Activated naive CD8-positive, alpha-beta T cell treated with anti-CD3 and anti-CD28 coated beads for 36 hours (primary cell): ENCODE results near the gene ATF7. TPM values are rescaled to one million over a fixed set of nuclear protein-coding genes. Genes with fewer than 3 reads are reported as not detected.

Experiments
- DNase-seq: peaks from one replicate; pipeline ENCODE4 v3.0.0; 2021
- H3K27ac Mint-ChIP-seq: one replicate; pipeline ENCODE4 v1.8.0; 2022; ENCODE audit warnings: mild to moderate bottlenecking, moderate library complexity, mixed read lengths
- H3K27me3 Mint-ChIP-seq: one replicate; pipeline ENCODE4 v1.8.0; 2022; ENCODE audit warnings: mild to moderate bottlenecking, mixed read lengths
- H3K36me3 Mint-ChIP-seq: one replicate; pipeline ENCODE4 v1.8.0; 2021; ENCODE audit warnings: mild to moderate bottlenecking, mixed read lengths
- H3K4me1 Mint-ChIP-seq: one replicate; pipeline ENCODE4 v1.8.0; 2021; ENCODE audit warnings: mixed read lengths
- H3K4me3 Mint-ChIP-seq: one replicate; pipeline ENCODE4 v1.8.0; 2022; ENCODE audit warnings: mild to moderate bottlenecking, moderate library complexity, mixed read lengths
- H3K9me3 Mint-ChIP-seq: one replicate; pipeline ENCODE4 v1.8.0; 2022; ENCODE audit warnings: mixed read lengths
- total RNA-seq, 2 experiments: library from RNA; stranded (reverse); gene quantifications; one replicate each; pipeline ENCODE4 v1.2.3, GENCODE V29; 2021

ATF7 gene
- total RNA-seq, 2 experiments from 2014 or later = 22.8 to 23.6 TPM

GRCh38 chr12:53478865-53479264 lies 147.3 kb downstream of the ATF7 start:
- no peaks in the 10 kb centered on the region for H3K27me3 Mint-ChIP-seq
- no peak overlapping the region for H3K4me3 Mint-ChIP-seq
- DNase-seq = no peak
- H3K27ac Mint-ChIP-seq = peak overlapping the region; percentile 69
- H3K4me1 Mint-ChIP-seq = peaks cover 45% of the 10 kb centered on the region
- no peaks in the 10 kb centered on the region for H3K9me3 Mint-ChIP-seq
- H3K36me3 Mint-ChIP-seq = peaks cover 41% of the 10 kb centered on the region

GRCh38 chr12:53476769-53477209 lies 149.4 kb downstream of the ATF7 start:
- no peaks in the 10 kb centered on the region for H3K9me3 Mint-ChIP-seq
- DNase-seq = no peak
- H3K4me3 Mint-ChIP-seq = no peak overlapping the region
- H3K27ac Mint-ChIP-seq = peak overlapping the region; percentile 42
- peaks cover 45% of the 10 kb centered on the region for H3K36me3 Mint-ChIP-seq
- H3K4me1 Mint-ChIP-seq = peaks cover 60% of the 10 kb centered on the region
- H3K27me3 Mint-ChIP-seq = no peaks in the 10 kb centered on the region

- Mint-ChIP-seq H3K36me3 (peaks cover 51% of the 10 kb centered on the region), H3K27ac (peak overlapping the region; percentile 85), H3K9me3 (no peaks in the 10 kb centered on the region), H3K4me1 (peaks cover 67% of the 10 kb centered on the region), H3K4me3 (peak overlapping the region; percentile 47), H3K27me3 (no peaks in the 10 kb centered on the region)
- DNase-seq = no peak
Measured at GRCh38 chr12:53474819-53475218, 151.4 kb downstream of the ATF7 start.

GRCh38 chr12:53474077-53474476 lies 152.1 kb downstream of the ATF7 start:
- H3K4me3 Mint-ChIP-seq = peak overlapping the region; percentile 29
- no peak for DNase-seq
- H3K27ac Mint-ChIP-seq = peak overlapping the region; percentile 85
- no peaks in the 10 kb centered on the region for H3K9me3 Mint-ChIP-seq
- H3K27me3 Mint-ChIP-seq = no peaks in the 10 kb centered on the region
- H3K4me1 Mint-ChIP-seq = peaks cover 65% of the 10 kb centered on the region
- peaks cover 45% of the 10 kb centered on the region for H3K36me3 Mint-ChIP-seq

GRCh38 chr12:53472056-53472582 lies 154.1 kb downstream of the ATF7 start:
- H3K4me3 Mint-ChIP-seq = no peak overlapping the region
- no peak for DNase-seq
- H3K4me1 Mint-ChIP-seq = peaks cover 62% of the 10 kb centered on the region
- H3K27me3 Mint-ChIP-seq = no peaks in the 10 kb centered on the region
- peak overlapping the region; percentile 54 for H3K27ac Mint-ChIP-seq
- no peaks in the 10 kb centered on the region for H3K9me3 Mint-ChIP-seq
- peaks cover 52% of the 10 kb centered on the region for H3K36me3 Mint-ChIP-seq

- Mint-ChIP-seq H3K27me3 (no peaks in the 10 kb centered on the region), H3K36me3 (peaks cover 49% of the 10 kb centered on the region), H3K27ac (peak overlapping the region; percentile 30), H3K4me1 (peaks cover 40% of the 10 kb centered on the region), H3K9me3 (no peaks in the 10 kb centered on the region), H3K4me3 (no peak overlapping the region)
- no peak for DNase-seq
Measured at GRCh38 chr12:53468282-53468681, 157.9 kb downstream of the ATF7 start.

GRCh38 chr12:53467880-53468279 lies 158.3 kb downstream of the ATF7 start:
- Mint-ChIP-seq H3K9me3 (no peaks in the 10 kb centered on the region), H3K27ac (no peak overlapping the region), H3K36me3 (peaks cover 52% of the 10 kb centered on the region), H3K4me3 (no peak overlapping the region), H3K27me3 (no peaks in the 10 kb centered on the region), H3K4me1 (peaks cover 42% of the 10 kb centered on the region)
- no peak for DNase-seq

- Mint-ChIP-seq H3K4me3 (no peak overlapping the region), H3K27ac (no peak overlapping the region), H3K36me3 (peaks cover 52% of the 10 kb centered on the region), H3K27me3 (no peaks in the 10 kb centered on the region), H3K4me1 (peaks cover 41% of the 10 kb centered on the region), H3K9me3 (no peaks in the 10 kb centered on the region)
- no peak for DNase-seq
Measured at GRCh38 chr12:53467082-53467481, 159.1 kb downstream of the ATF7 start.

GRCh38 chr12:53466640-53467039 lies 159.5 kb downstream of the ATF7 start:
- DNase-seq = no peak
- Mint-ChIP-seq H3K27me3 (no peaks in the 10 kb centered on the region), H3K27ac (no peak overlapping the region), H3K9me3 (no peaks in the 10 kb centered on the region), H3K4me1 (peaks cover 40% of the 10 kb centered on the region), H3K36me3 (peaks cover 48% of the 10 kb centered on the region), H3K4me3 (no peak overlapping the region)

GRCh38 chr12:53465679-53466078 lies 160.5 kb downstream of the ATF7 start:
- H3K27ac Mint-ChIP-seq = no peak overlapping the region
- DNase-seq = no peak
- no peaks in the 10 kb centered on the region for H3K9me3 Mint-ChIP-seq
- peaks cover 49% of the 10 kb centered on the region for H3K36me3 Mint-ChIP-seq
- peaks cover 41% of the 10 kb centered on the region for H3K4me1 Mint-ChIP-seq
- no peaks in the 10 kb centered on the region for H3K27me3 Mint-ChIP-seq
- H3K4me3 Mint-ChIP-seq = no peak overlapping the region

- H3K4me3 Mint-ChIP-seq = no peak overlapping the region
- peaks cover 55% of the 10 kb centered on the region for H3K36me3 Mint-ChIP-seq
- no peak for DNase-seq
- peak overlapping the region; percentile 56 for H3K27ac Mint-ChIP-seq
- H3K27me3 Mint-ChIP-seq = no peaks in the 10 kb centered on the region
- no peaks in the 10 kb centered on the region for H3K9me3 Mint-ChIP-seq
- peaks cover 46% of the 10 kb centered on the region for H3K4me1 Mint-ChIP-seq
Measured at GRCh38 chr12:53464685-53465418, 161.3 kb downstream of the ATF7 start.

- Mint-ChIP-seq H3K4me1 (peaks cover 52% of the 10 kb centered on the region), H3K4me3 (no peak overlapping the region), H3K36me3 (peaks cover 60% of the 10 kb centered on the region), H3K27me3 (no peaks in the 10 kb centered on the region), H3K9me3 (no peaks in the 10 kb centered on the region), H3K27ac (peak overlapping the region; percentile 57)
- DNase-seq = no peak
Measured at GRCh38 chr12:53463802-53464560, 162.2 kb downstream of the ATF7 start.

- no peak overlapping the region for H3K27ac Mint-ChIP-seq
- peaks cover 48% of the 10 kb centered on the region for H3K4me1 Mint-ChIP-seq
- H3K27me3 Mint-ChIP-seq = no peaks in the 10 kb centered on the region
Measured at GRCh38 chr12:53462935-53463334, 163.2 kb downstream of the ATF7 start.

GRCh38 chr12:53461591-53461990 lies 164.6 kb downstream of the ATF7 start:
- H3K36me3 Mint-ChIP-seq = peaks cover 62% of the 10 kb centered on the region
- no peaks in the 10 kb centered on the region for H3K9me3 Mint-ChIP-seq
- no peak overlapping the region for H3K27ac Mint-ChIP-seq
- no peak overlapping the region for H3K4me3 Mint-ChIP-seq
- DNase-seq = no peak
- peaks cover 44% of the 10 kb centered on the region for H3K4me1 Mint-ChIP-seq
- no peaks in the 10 kb centered on the region for H3K27me3 Mint-ChIP-seq

More at GRCh38 chr12:53462935-53463334, 163.2 kb downstream of the ATF7 start:
- no peak overlapping the region for H3K4me3 Mint-ChIP-seq
- peaks cover 62% of the 10 kb centered on the region for H3K36me3 Mint-ChIP-seq
- H3K9me3 Mint-ChIP-seq = no peaks in the 10 kb centered on the region
- DNase-seq = no peak

GRCh38 chr12:53461059-53461458 lies 165.1 kb downstream of the ATF7 start:
- H3K36me3 Mint-ChIP-seq = peaks cover 60% of the 10 kb centered on the region
- peaks cover 44% of the 10 kb centered on the region for H3K4me1 Mint-ChIP-seq
- H3K4me3 Mint-ChIP-seq = no peak overlapping the region
- no peak for DNase-seq
- no peaks in the 10 kb centered on the region for H3K9me3 Mint-ChIP-seq
- no peaks in the 10 kb centered on the region for H3K27me3 Mint-ChIP-seq
- peak overlapping the region; percentile 54 for H3K27ac Mint-ChIP-seq
